Liver (tissue), 5 donors: ENCODE measurements around the gene RNF168. TPM values are rescaled to one million over a fixed set of nuclear protein-coding genes. Genes with fewer than 3 reads are reported as not detected.

ENCODE experiments used
- polyA plus RNA-seq, 2 donors: library from polyadenylated mRNA; stranded (reverse) in 1 of 2; unstranded in 1 of 2; fragments of 200-250 nt in 1 of 2; fragments of >200 nt in 1 of 2; fragmentation: Nextera tagmentation in 1 of 2; extraction: Ambion mirVana in 1 of 2; gene quantifications; one replicate each; pipeline versions ENCODE4 v1.2.1 to v1.2.3, GENCODE V29; 2013 to 2015
- small RNA-seq: library from RNA; depleted of rRNA; stranded (forward); fragments of <200 nt; gene quantifications from one replicate; pipeline ENCODE3, GENCODE V24; 2014
- total RNA-seq, 2 donors: library from RNA; depleted of rRNA; stranded (reverse); fragments of >200 nt; gene quantifications; one replicate each; pipeline ENCODE4 v1.2.3, GENCODE V29; 2014
- donor health status: healthy.
- donor health status: healthy.
- donor health status: healthy.

The RNF168 gene
- total and polyA plus RNA-seq, 4 donors: 3.4 to 10.0 (median 7.3) TPM

Small RNA genes lying within 50 kb of the gene (small RNA-seq; reads per million reads assigned to genes)
- not detected for gene AC083822.1
- gene AC117490.1: not detected
- gene RPS29P3: 0.07 reads per million

Other genes with a start within 250 kb of the RNF168 start
- 10 to 100 TPM; 29.6 to 56.8 TPM for gene PCYT1A, start 216.0 kb downstream of the RNF168 start, total RNA-seq
- gene PCYT1A, start 216.0 kb downstream of the RNF168 start, polyA plus RNA-seq: 10 to 100 TPM; 12.5 to 18.9 TPM
- 1 to 10 TPM; 1.1 to 3.5 TPM for gene DYNLT2B, start 185.5 kb downstream of the RNF168 start, total RNA-seq
- 1 to 10 TPM; 2.4 to 3.7 TPM for gene DYNLT2B, start 185.5 kb downstream of the RNF168 start, polyA plus RNA-seq
- gene TM4SF19, start 165.4 kb downstream of the RNF168 start, total RNA-seq: not detected
- gene TM4SF19, start 165.4 kb downstream of the RNF168 start, polyA plus RNA-seq: not detected
- 10 to 100 TPM in 1 of 2 donors, 1 to 10 TPM in 1; 9.6 to 15.5 TPM for gene UBXN7, start 71.3 kb downstream of the RNF168 start, total RNA-seq
- 1 to 10 TPM; 2.9 to 5.8 TPM for gene UBXN7, start 71.3 kb downstream of the RNF168 start, polyA plus RNA-seq
- gene SMCO1, start 11.6 kb upstream of the RNF168 start, total RNA-seq: under 1 TPM in 1 of 2 donors, not detected in 1; 0.05 TPM
- gene SMCO1, start 11.6 kb upstream of the RNF168 start, polyA plus RNA-seq: not detected
- 1 to 10 TPM; 2.7 to 3.6 TPM for gene WDR53, start 64.8 kb upstream of the RNF168 start, total RNA-seq
- 1 to 10 TPM; 3.4 to 4.5 TPM for gene WDR53, start 64.8 kb upstream of the RNF168 start, polyA plus RNA-seq
- gene FBXO45, start 64.9 kb upstream of the RNF168 start, total RNA-seq: 1 to 10 TPM; 4.8 to 7.7 TPM
- 1 to 10 TPM; 1.6 to 2.4 TPM for gene FBXO45, start 64.9 kb upstream of the RNF168 start, polyA plus RNA-seq
- 1 to 10 TPM; 2.7 to 9.2 TPM for gene NRROS, start 135.9 kb upstream of the RNF168 start, total RNA-seq
- gene NRROS, start 135.9 kb upstream of the RNF168 start, polyA plus RNA-seq: 1 to 10 TPM in 1 of 2 donors, under 1 TPM in 1; 0.82 to 3.4 TPM
- gene CEP19, start 208.5 kb upstream of the RNF168 start, total RNA-seq: under 1 TPM; 0.59 to 0.79 TPM
- under 1 TPM; 0.44 to 0.75 TPM for gene CEP19, start 208.5 kb upstream of the RNF168 start, polyA plus RNA-seq
- gene PIGX, start 208.6 kb upstream of the RNF168 start, total RNA-seq: 10 to 100 TPM in 1 of 2 donors, 1 to 10 TPM in 1; 7.1 to 10.0 TPM
- 1 to 10 TPM; 5.1 to 6.0 TPM for gene PIGX, start 208.6 kb upstream of the RNF168 start, polyA plus RNA-seq
- gene PAK2, start 236.1 kb upstream of the RNF168 start, total RNA-seq: 10 to 100 TPM; 30.4 to 44.3 TPM
- 10 to 100 TPM; 16.0 to 19.4 TPM for gene PAK2, start 236.1 kb upstream of the RNF168 start, polyA plus RNA-seq